Measurements from ENCODE around the gene PHACTR2.

- TF ChIP-seq SPI1 (IDR thresholded peaks at IDR 0.05; ENCODE audit: low read depth, low read length) (no peak), POLR2AphosphoS5 (IDR thresholded peaks at IDR 0.05; ENCODE audit: low read depth, low read length) (no peak), POLR2A (IDR thresholded peaks at IDR 0.05; ENCODE audit: low read depth, low read length) (no peak)
Observed at GRCh38 chr6:143694560-143694959, 16.8 kb downstream of the PHACTR2 start.
